BJ (cell line): ENCODE measurements around the gene AMOTL1. TPM values are rescaled to one million over a fixed set of nuclear protein-coding genes. Genes with fewer than 3 reads are reported as not detected.

ENCODE experiments used
- CTCF ChIA-PET: fragments of 350-600 bp; formaldehyde crosslinking; extraction: SDS; loops from one replicate; lab custom pipeline; 2021; ENCODE audit warnings: antibody characterized with exemption, inconsistent platforms; lab: Yijun Ruan, JAX
- POLR2A ChIA-PET: fragments of 300-600 bp; sonication (Branson Sonifier 250); formaldehyde crosslinking; extraction: SDS; loops from one replicate; lab custom pipeline; 2021; ENCODE audit warnings: antibody characterized with exemption; lab: Charles Lee
- DNase-seq: peaks from one replicate; pipeline ENCODE4 v3.0.0-alpha.2; 2011; ENCODE audit warnings: low read depth
- H3K27me3 ChIP-seq: 2 replicates; pipeline ENCODE4 v1.6.0; 2011; ENCODE audit warnings: low read length; ENCODE audit not compliant: control insufficient read depth, insufficient read depth
- H3K36me3 ChIP-seq: 2 replicates; pipeline ENCODE4 v1.5.1; 2011; ENCODE audit warnings: low read length; ENCODE audit not compliant: control insufficient read depth, insufficient read depth
- H3K4me3 ChIP-seq: 2 replicates; pipeline ENCODE4 v1.5.1; 2011; ENCODE audit warnings: low read depth, mild to moderate bottlenecking, control low read depth, low read length
- CTCF ChIP-seq: IDR thresholded peaks from 2 replicates; pipeline ENCODE4 v1.5.1; 2011; ENCODE audit warnings: low read depth, mild to moderate bottlenecking, control low read depth, inconsistent platforms, low read length, moderate library complexity; ENCODE audit not compliant: insufficient read depth
- polyA plus RNA-seq: library from polyadenylated mRNA; depleted of rRNA; stranded (reverse); fragments of >200 nt; gene quantifications from 2 replicates; pipeline ENCODE4 v1.2.3, GENCODE V29; 2011

Gene AMOTL1
- polyA plus RNA-seq, 1 experiment = 25.5 TPM

- Histone ChIP-seq H3K4me3 (no peak overlapping the region), H3K36me3 (no peaks in the 10 kb centered on the region), H3K27me3 (no peaks in the 10 kb centered on the region)
- TF ChIP-seq CTCF = no peak
- POLR2A ChIA-PET = no interaction called here
- DNase-seq = no peak
- CTCF ChIA-PET = interaction anchor here (0.9 to 2.1 kb wide), 6 partner anchors 8 to 175 kb away, joined by 3 to 10 read pairs (median 3); no protein-coding TSS in a partner anchor
These were observed 25.7 kb downstream of the AMOTL1 start for GRCh38 chr11:94793822-94794221.

- no peaks in the 10 kb centered on the region; the same call in 1 of the 2 replicates for H3K36me3 ChIP-seq
- POLR2A ChIA-PET = interaction anchor here (0.6 to 0.8 kb wide), 2 partner anchors 27 to 134 kb away, joined by 3 read pairs; no protein-coding TSS in a partner anchor
- DNase-seq = peak; percentile 94
- TF ChIP-seq CTCF = no peak
- peak overlapping the region; percentile 17 for H3K4me3 ChIP-seq
- no peaks in the 10 kb centered on the region for H3K27me3 ChIP-seq
- CTCF ChIA-PET = interaction anchor here (0.9 to 2.2 kb wide), 9 partner anchors 9 to 174 kb away, joined by 3 to 10 read pairs (median 3); no protein-coding TSS in a partner anchor
These were observed 26.4 kb downstream of the AMOTL1 start for GRCh38 chr11:94794287-94795168.

- Histone ChIP-seq H3K27me3 (no peaks in the 10 kb centered on the region), H3K4me3 (no peak overlapping the region), H3K36me3 (peaks cover 4% of the 10 kb centered on the region)
- ChIA-PET CTCF (interaction anchor here (0.7 to 2.2 kb wide), 5 partner anchors 10 to 115 kb away, joined by 3 to 10 read pairs (median 4); no protein-coding TSS in a partner anchor), POLR2A (no interaction called here)
- no peak for DNase-seq
- TF ChIP-seq CTCF = no peak
These were observed 27.5 kb downstream of the AMOTL1 start for GRCh38 chr11:94795476-94796189.

GRCh38 chr11:94796190-94796580 is 28.0 kb downstream of the AMOTL1 start:
- TF ChIP-seq CTCF = no peak
- POLR2A ChIA-PET = no interaction called here
- no peak for DNase-seq
- CTCF ChIA-PET = interaction anchor here (0.7 to 2.2 kb wide), 3 partner anchors 10 to 114 kb away, joined by 3 to 7 read pairs (median 5); no protein-coding TSS in a partner anchor
- Histone ChIP-seq H3K36me3 (peaks cover 4% of the 10 kb centered on the region), H3K27me3 (no peaks in the 10 kb centered on the region), H3K4me3 (no peak overlapping the region)
